GM12874 (cell line): ENCODE data around the gene HSPA13.

Source experiments
- CTCF ChIP-seq: IDR thresholded peaks from 2 replicates; pipeline ENCODE4 v1.5.1; 2011; ENCODE audit warnings: low read depth, mild to moderate bottlenecking, control low read depth, low read length, moderate library complexity; ENCODE audit not compliant: insufficient read depth

Gene HSPA13

GRCh38 chr21:14356746-14357145 lies 26.2 kb downstream of the HSPA13 start:
- no peak for TF ChIP-seq CTCF

GRCh38 chr21:14354515-14354914 lies 28.4 kb downstream of the HSPA13 start:
- TF ChIP-seq CTCF: no peak

GRCh38 chr21:14353726-14354125 lies 29.2 kb downstream of the HSPA13 start:
- TF ChIP-seq CTCF: no peak

- TF ChIP-seq CTCF: no peak
Observed at GRCh38 chr21:14353231-14353630, 29.7 kb downstream of the HSPA13 start.

GRCh38 chr21:14325595-14325994 lies 57.4 kb downstream of the HSPA13 start:
- no peak for TF ChIP-seq CTCF
